Measurements from ENCODE around the gene KRT222. TPM values are rescaled to one million over a fixed set of nuclear protein-coding genes. Genes with fewer than 3 reads are reported as not detected.

The KRT222 gene
- total RNA-seq, 1 experiment from 2014 or later = not detected

GRCh38 chr17:40608061-40608581, 56.9 kb downstream of the KRT222 start:
- POLR2A ChIA-PET = no interaction called here
- H3K27me3 ChIP-seq (replicated peaks; ENCODE audit: control insufficient read depth, insufficient read depth, low read length) = no peaks in the 10 kb centered on the region
- Mint-ChIP-seq H3K36me3 (ENCODE audit: insufficient read depth, unreplicated experiment) (no peaks in the 10 kb centered on the region), H3K27ac (ENCODE audit: unreplicated experiment) (no peak overlapping the region), H3K27me3 (ENCODE audit: insufficient read depth, unreplicated experiment) (no peaks in the 10 kb centered on the region), H3K4me1 (ENCODE audit: low read depth, unreplicated experiment) (peaks cover 6% of the 10 kb centered on the region), H3K9me3 (ENCODE audit: unreplicated experiment) (no peaks in the 10 kb centered on the region), H3K4me3 (ENCODE audit: unreplicated experiment) (no peak overlapping the region)
- H3K4me3 ChIP-seq (ENCODE audit: low read depth, low read length) = no peak overlapping the region
- no peak for DNase-seq
- CTCF ChIA-PET = no interaction called here
- H3K9me3 ChIP-seq = no peaks in the 10 kb centered on the region
- no TSS peak for BruUV-seq (replicated peaks)
- intact Hi-C loops (cut with micrococcal nuclease; ENCODE audit: unreplicated experiment) = no loop called here
- peaks cover 22% of the 10 kb centered on the region for H3K4me1 ChIP-seq
- no peaks in the 10 kb centered on the region for H3K36me3 ChIP-seq (ENCODE audit: control insufficient read depth, insufficient read depth, low read length)
- no peak for TF ChIP-seq CTCF (IDR thresholded peaks at IDR 0.05; ENCODE audit: insufficient read depth in 1 of 2, low read depth in 1 of 2, low read length in 1 of 2, severe bottlenecking in 1 of 2, unreplicated experiment in 1 of 2)

- H3K27me3 ChIP-seq (replicated peaks; ENCODE audit: control insufficient read depth, insufficient read depth, low read length) = no peaks in the 10 kb centered on the region
- H3K36me3 ChIP-seq (ENCODE audit: control insufficient read depth, insufficient read depth, low read length) = no peaks in the 10 kb centered on the region
- DNase-seq = no peak
- peaks cover 22% of the 10 kb centered on the region for H3K4me1 ChIP-seq
- no peaks in the 10 kb centered on the region for H3K9me3 ChIP-seq
- Mint-ChIP-seq H3K36me3 (ENCODE audit: insufficient read depth, unreplicated experiment) (no peaks in the 10 kb centered on the region), H3K27ac (ENCODE audit: unreplicated experiment) (peak overlapping the region; percentile 55), H3K27me3 (ENCODE audit: insufficient read depth, unreplicated experiment) (no peaks in the 10 kb centered on the region), H3K9me3 (ENCODE audit: unreplicated experiment) (no peaks in the 10 kb centered on the region), H3K4me3 (ENCODE audit: unreplicated experiment) (no peak overlapping the region), H3K4me1 (ENCODE audit: low read depth, unreplicated experiment) (peaks cover 6% of the 10 kb centered on the region)
- H3K4me3 ChIP-seq (ENCODE audit: low read depth, low read length) = no peak overlapping the region
- TF ChIP-seq CTCF (IDR thresholded peaks at IDR 0.05; ENCODE audit: insufficient read depth in 1 of 2, low read depth in 1 of 2, low read length in 1 of 2, severe bottlenecking in 1 of 2, unreplicated experiment in 1 of 2) = no peak
- CTCF ChIA-PET = interaction anchor here (1.2 kb wide), 1 partner anchor 8 kb away, joined by 7 read pairs; no protein-coding TSS in a partner anchor
- BruUV-seq (replicated peaks) = no TSS peak
- POLR2A ChIA-PET = no interaction called here
- intact Hi-C loops (cut with micrococcal nuclease; ENCODE audit: unreplicated experiment) = no loop called here
These were observed 57.3 kb downstream of the KRT222 start for GRCh38 chr17:40607641-40608040.

- no peaks in the 10 kb centered on the region for H3K27me3 ChIP-seq (replicated peaks; ENCODE audit: control insufficient read depth, insufficient read depth, low read length)
- POLR2A ChIA-PET = no interaction called here
- no peaks in the 10 kb centered on the region for H3K9me3 Mint-ChIP-seq (ENCODE audit: unreplicated experiment)
- DNase-seq = peak in 1 of 2 experiments; percentile 38
- intact Hi-C loops (cut with micrococcal nuclease; ENCODE audit: unreplicated experiment) = no loop called here
- no peaks in the 10 kb centered on the region for H3K9me3 ChIP-seq
- no peak overlapping the region for H3K4me3 Mint-ChIP-seq (ENCODE audit: unreplicated experiment)
- H3K4me3 ChIP-seq (ENCODE audit: low read depth, low read length) = no peak overlapping the region
- no peaks in the 10 kb centered on the region for H3K36me3 ChIP-seq (ENCODE audit: control insufficient read depth, insufficient read depth, low read length)
- no peaks in the 10 kb centered on the region for H3K36me3 Mint-ChIP-seq (ENCODE audit: insufficient read depth, unreplicated experiment)
- no peaks in the 10 kb centered on the region for H3K27me3 Mint-ChIP-seq (ENCODE audit: insufficient read depth, unreplicated experiment)
- peaks cover 6% of the 10 kb centered on the region for H3K4me1 Mint-ChIP-seq (ENCODE audit: low read depth, unreplicated experiment)
- CTCF ChIA-PET = interaction anchor here (1.2 kb wide), 1 partner anchor 9 kb away, joined by 7 read pairs; no protein-coding TSS in a partner anchor
- H3K27ac Mint-ChIP-seq (ENCODE audit: unreplicated experiment) = peak overlapping the region; percentile 55
- BruUV-seq (replicated peaks) = no TSS peak
- TF ChIP-seq CTCF (IDR thresholded peaks at IDR 0.05; ENCODE audit: insufficient read depth in 1 of 2, low read depth in 1 of 2, low read length in 1 of 2, severe bottlenecking in 1 of 2, unreplicated experiment in 1 of 2) = no peak
- H3K4me1 ChIP-seq = peaks cover 22% of the 10 kb centered on the region
These were observed 58.2 kb downstream of the KRT222 start for GRCh38 chr17:40606548-40607353.
